HEK293 (cell line): ENCODE results near the gene CEACAM1.
"Not testable (repeated sequence)": the region's sequence is repeated elsewhere in the genome, so short reads cannot be mapped to it uniquely, and the experiment has no call there.

ENCODE experiments used
- CTCF ChIP-seq: fragments of 450-650 bp; formaldehyde crosslinking; IDR thresholded peaks from 2 replicates; pipeline ENCODE4 v1.5.1; 2016; ENCODE audit warnings: missing biosample characterization, missing genetic modification characterization
- SCRT1 ChIP-seq: fragments of 450-650 bp; formaldehyde crosslinking; IDR thresholded peaks from 2 replicates; pipeline ENCODE4 v1.5.1; 2016; ENCODE audit warnings: missing biosample characterization, missing genetic modification characterization, borderline replicate concordance
- YY1 ChIP-seq: fragments of 450-650 bp; formaldehyde crosslinking; IDR thresholded peaks from 2 replicates; pipeline ENCODE4 v1.5.1; 2018; ENCODE audit warnings: missing biosample characterization, missing genetic modification characterization
- ZNF184 ChIP-seq: fragments of 450-650 bp; IDR thresholded peaks from 2 replicates; pipeline ENCODE4 v1.5.1; 2018; ENCODE audit warnings: missing biosample characterization, mild to moderate bottlenecking, missing genetic modification characterization
- ZNF362 ChIP-seq: fragments of 450-650 bp; formaldehyde crosslinking; IDR thresholded peaks from 2 replicates; pipeline ENCODE4 v1.5.1; 2016; ENCODE audit warnings: missing biosample characterization, missing genetic modification characterization

GRCh38 chr19:42549067-42549466, 20.8 kb upstream of the CEACAM1 start:
- TF ChIP-seq CTCF, YY1, ZNF184, ZNF362, SCRT1 (tag by site-specific recombination): not testable (repeated sequence)
